Bone marrow (tissue), 2 donors: ENCODE measurements around the gene ATXN7L3.
"Not testable (repeated sequence)": the region's sequence is repeated elsewhere in the genome, so short reads cannot be mapped to it uniquely, and the experiment has no call there.

Experiments used
- DNase-seq, 2 donors: peaks; one replicate each; lab custom pipeline; 2025; lab: John Stamatoyannopoulos, UW

The ATXN7L3 gene

DNA sequence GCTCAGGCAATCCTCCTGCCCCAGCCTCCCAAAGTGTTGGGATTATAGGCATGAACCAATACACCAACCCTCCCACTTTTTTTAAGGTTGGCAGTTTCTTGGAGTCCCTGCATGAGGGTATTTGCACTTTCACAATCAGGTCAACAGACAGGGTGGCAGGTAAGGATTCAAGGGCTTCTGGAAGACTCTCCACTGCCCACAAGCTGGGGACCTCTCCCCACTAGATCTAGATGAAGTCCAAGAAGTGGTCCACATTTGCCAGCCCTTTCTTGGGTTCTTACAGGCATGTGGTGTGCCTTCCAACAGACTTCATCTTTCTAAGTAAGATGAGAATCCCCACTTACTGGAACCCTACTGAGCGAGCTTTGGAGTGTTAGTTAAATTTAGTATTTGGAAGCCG, 25.3 kb downstream of the ATXN7L3 start:
- DNase-seq: no peak

DNA sequence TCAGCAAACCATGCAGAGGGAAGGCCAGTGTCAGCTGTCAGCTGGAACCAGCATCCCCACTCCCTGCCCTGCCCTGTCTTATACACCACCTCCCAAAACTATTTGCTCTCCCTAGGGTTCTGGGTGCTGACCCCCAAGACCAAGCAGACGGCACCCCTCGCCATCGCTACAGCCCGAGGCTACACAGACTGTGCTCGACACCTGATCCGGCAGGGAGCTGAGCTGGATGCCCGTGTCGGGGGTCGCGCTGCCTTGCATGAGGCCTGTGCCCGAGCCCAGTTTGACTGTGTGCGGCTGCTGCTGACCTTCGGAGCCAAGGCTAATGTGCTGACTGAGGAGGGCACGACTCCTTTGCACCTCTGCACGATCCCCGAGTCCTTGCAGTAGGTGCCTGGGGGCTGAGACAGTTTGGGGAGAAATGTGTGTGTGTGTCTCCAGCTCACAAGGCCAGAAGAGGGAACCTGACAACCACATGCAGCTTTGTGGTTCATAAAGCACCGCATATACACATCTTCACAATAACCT, 27.7 kb downstream of the ATXN7L3 start:
- no peak for DNase-seq

- DNase-seq: no peak
These were observed 29.0 kb downstream of the ATXN7L3 start, which contains the start of gene ASB16 for GRCh38 chr17:44170499-44171201. ASB16 (plus strand) TSS chr17:44170704; CDS start chr17:44170790, 86 bp downstream.

DNA sequence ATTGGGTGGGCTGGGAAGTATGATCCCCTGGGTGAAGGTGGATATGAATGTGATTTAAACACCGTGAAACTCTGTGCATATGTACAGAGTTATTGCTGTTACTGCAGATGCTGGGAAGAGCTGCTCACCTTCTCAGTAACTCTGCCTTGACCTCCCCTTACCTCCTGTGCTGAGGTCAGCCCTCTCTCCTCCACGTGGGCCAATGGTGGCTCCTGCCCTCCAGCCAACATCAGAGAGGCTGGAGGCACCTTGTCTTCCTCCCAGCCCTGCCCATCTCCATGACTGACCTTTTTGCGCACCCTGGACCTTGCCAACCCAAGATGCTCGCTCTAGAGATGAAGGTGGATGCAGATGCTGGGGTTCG, 29.6 kb downstream of the ATXN7L3 start:
- no peak for DNase-seq

- DNase-seq: no peak
These were observed 32.4 kb downstream of the ATXN7L3 start for GRCh38 chr17:44167181-44167861.

DNA sequence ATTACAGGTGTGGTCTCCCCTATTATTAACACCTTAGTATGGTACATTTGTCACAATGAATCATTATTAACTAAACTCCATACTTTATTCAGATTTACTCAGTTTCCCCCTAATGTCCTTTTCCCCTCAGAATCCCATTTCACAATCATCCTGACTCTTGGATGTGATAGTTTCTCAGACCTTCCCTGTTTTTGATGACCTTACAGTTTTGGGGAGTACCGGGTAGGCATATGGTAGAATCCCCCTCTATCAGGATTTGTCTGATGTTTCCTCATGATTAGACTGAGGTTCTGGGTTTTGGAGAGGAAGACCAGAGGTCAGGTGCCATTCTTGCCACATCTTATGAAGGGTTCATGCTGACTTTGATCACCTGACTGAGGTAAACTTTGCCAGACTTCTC, 35.2 kb downstream of the ATXN7L3 start:
- DNase-seq: no peak

DNA sequence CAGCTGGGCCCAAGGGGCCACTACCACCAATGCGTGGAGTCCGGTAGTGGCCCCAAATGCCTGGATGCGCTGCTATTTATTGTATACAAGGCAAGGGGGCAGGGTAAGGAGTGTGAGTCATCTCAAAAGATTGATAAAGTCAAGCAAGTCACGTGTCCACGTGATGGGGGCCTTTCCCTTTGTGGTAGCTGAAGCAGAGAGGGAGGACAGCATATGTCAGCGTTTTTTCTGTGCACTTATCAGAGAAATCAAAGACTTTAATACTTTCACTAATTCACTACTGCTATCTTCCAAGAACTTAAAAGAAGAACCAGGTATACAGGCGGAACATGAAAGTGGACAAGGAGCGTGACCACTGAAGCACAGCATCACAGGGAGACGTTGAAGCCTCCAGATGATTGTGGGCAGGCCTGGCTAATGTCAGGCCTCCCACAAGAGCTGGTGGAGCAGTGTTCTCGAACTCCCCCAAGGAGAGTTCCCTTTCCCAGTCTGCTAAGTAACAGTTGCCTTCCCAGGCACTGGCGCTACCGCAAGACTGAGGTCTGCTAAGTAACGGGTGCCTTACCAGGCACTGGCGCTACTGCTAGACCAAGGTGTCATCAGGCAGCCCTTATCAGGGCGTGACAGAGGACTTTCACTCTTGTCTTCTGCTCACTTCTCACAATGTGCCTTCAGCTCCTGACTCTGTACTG, 40.0 kb downstream of the ATXN7L3 start:
- DNase-seq: no peak

GRCh38 chr17:44155488-44155887, 44.2 kb downstream of the ATXN7L3 start:
- no peak for DNase-seq

DNA sequence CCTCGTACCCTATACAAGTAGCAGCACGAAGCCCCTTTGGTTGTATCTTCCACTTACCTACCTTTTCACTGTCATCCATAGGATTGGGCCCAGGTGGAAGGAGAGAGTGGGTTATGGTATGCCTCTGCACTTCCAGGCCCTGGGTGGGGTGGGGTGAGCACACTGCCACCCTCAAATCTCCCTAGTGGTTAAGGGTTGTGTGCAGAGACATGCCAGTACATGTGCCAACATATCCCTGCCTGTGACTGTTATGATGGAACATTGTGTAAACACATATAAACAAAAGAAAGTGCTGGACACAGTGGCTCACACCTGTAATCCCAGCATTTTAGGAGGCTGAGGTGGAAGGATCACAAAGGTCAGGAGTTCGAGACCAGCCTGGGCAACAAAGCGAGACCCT, 46.8 kb downstream of the ATXN7L3 start:
- DNase-seq: no peak

DNA sequence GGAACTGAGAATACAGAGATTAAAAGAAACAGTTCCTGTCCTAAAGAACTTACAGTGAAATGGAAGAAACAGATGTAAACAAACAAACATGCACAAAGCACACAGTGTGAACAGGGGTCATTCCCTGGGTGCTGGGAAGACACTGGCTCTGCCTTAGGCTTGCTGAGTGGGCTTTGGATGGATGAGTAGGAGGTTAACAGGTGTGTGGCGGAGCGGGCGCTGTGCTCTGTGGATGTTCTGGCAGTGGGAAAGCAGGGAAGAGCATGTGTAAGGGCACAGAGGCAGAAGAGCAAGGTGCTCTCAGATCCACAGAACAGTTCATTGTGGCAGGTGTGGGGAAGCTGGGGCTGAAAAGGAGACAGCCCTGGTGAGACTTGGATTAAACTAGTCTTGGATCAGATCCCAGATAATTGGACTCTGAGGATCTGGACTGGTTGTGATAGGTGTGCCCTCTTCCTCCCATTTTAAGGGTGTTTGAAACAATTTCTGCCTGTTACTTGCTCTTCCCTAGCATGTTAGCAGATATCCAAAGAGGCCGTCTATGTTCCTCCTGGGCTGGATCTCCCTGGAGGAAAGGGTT, 49.8 kb downstream of the ATXN7L3 start:
- DNase-seq: no peak

DNA sequence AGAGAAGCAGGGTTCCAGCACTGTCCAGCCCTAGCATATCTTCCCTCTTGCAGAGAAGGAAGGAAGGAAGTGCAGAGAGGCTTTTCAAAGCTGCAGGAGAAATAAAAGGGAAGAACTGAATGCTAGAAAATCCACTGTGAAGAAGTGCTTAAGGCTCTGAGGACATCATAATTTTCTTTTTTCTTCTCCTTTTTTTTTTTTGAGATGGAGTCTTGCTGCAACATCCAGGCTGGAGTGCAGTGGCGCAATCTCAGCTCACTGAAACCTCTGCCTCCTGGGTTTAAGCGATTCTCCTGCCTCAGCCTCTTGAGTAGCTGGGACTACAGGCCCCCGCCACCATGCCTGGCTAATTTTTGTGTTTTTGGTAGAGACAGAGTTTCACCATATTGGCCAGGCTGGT, 50.6 kb downstream of the ATXN7L3 start:
- not testable (repeated sequence) for DNase-seq

- no peak for DNase-seq
These were observed 51.9 kb downstream of the ATXN7L3 start for GRCh38 chr17:44147812-44148211.

GRCh38 chr17:44146375-44147346, 53.0 kb downstream of the ATXN7L3 start:
- DNase-seq: no peak

- no peak for DNase-seq
These were observed 54.5 kb downstream of the ATXN7L3 start for GRCh38 chr17:44144966-44145739.

GRCh38 chr17:44143921-44144320, 55.8 kb downstream of the ATXN7L3 start:
- not testable (repeated sequence) for DNase-seq
